HG03571 (cell line): ENCODE results near the gene FAM156B.
"Not testable (repeated sequence)": the region's sequence is repeated elsewhere in the genome, so short reads cannot be mapped to it uniquely, and the experiment has no call there.

Source experiments
- ATAC-seq: cut with Tn5 transposase; IDR thresholded peaks from one replicate; pipeline ENCODE4 v1.9.1; 2021; ENCODE audit not compliant: unreplicated experiment

The FAM156B gene

GRCh38 chrX:52896855-52897709 is at the start of gene FAM156B:
Gene FAM156B, plus strand, starts transcription at chrX:52897330. Its CDS starts 9,896 bp downstream, at chrX:52907226.
- ATAC-seq: peak; percentile 78

- ATAC-seq: no peak
Measured at GRCh38 chrX:52852110-52852860, 44.8 kb upstream of the FAM156B start.

- not testable (repeated sequence) for ATAC-seq
Measured at GRCh38 chrX:52856991-52857525, 40.1 kb upstream of the FAM156B start.

- ATAC-seq: no peak
Measured at GRCh38 chrX:52865343-52865998, 31.7 kb upstream of the FAM156B start.

- no peak for ATAC-seq
Measured at GRCh38 chrX:52867610-52868348, 29.4 kb upstream of the FAM156B start, which contains the start of gene XAGE3. Gene XAGE3, minus strand, starts transcription at chrX:52868083. Its CDS starts 950 bp downstream, at chrX:52867133.

- no peak for ATAC-seq
Measured at GRCh38 chrX:52870046-52870445, 27.1 kb upstream of the FAM156B start.

- ATAC-seq: not testable (repeated sequence)
Measured at GRCh38 chrX:52873825-52874224, 23.3 kb upstream of the FAM156B start.

- no peak for ATAC-seq
Measured at GRCh38 chrX:52874661-52875060, 22.5 kb upstream of the FAM156B start.

GRCh38 chrX:52875436-52875835 is 21.7 kb upstream of the FAM156B start:
- not testable (repeated sequence) for ATAC-seq

- not testable (repeated sequence) for ATAC-seq
Measured at GRCh38 chrX:52876386-52876785, 20.7 kb upstream of the FAM156B start.

- not testable (repeated sequence) for ATAC-seq
Measured at GRCh38 chrX:52887459-52887858, 9.7 kb upstream of the FAM156B start.

- not testable (repeated sequence) for ATAC-seq
Measured at GRCh38 chrX:52888090-52888489, 9.0 kb upstream of the FAM156B start.

- ATAC-seq: peak; percentile 32
Measured at GRCh38 chrX:52896438-52896837, 692 bp upstream of the FAM156B start.

GRCh38 chrX:52905531-52905930 is 8.4 kb downstream of the FAM156B start:
- not testable (repeated sequence) for ATAC-seq

- ATAC-seq: not testable (repeated sequence)
Measured at GRCh38 chrX:52906072-52906471, 8.9 kb downstream of the FAM156B start.

- not testable (repeated sequence) for ATAC-seq
Measured at GRCh38 chrX:52907137-52907536, 10.0 kb downstream of the FAM156B start.

GRCh38 chrX:52907900-52908299 is 10.8 kb downstream of the FAM156B start:
- ATAC-seq: not testable (repeated sequence)

GRCh38 chrX:52909313-52909969 is 12.3 kb downstream of the FAM156B start:
- ATAC-seq: not testable (repeated sequence)

- not testable (repeated sequence) for ATAC-seq
Measured at GRCh38 chrX:52913681-52914080, 16.6 kb downstream of the FAM156B start.

- ATAC-seq: not testable (repeated sequence)
Measured at GRCh38 chrX:52914704-52915103, 17.6 kb downstream of the FAM156B start.
